Limb (tissue), 2 donors: ENCODE results near the gene ZNF462.
A peak's percentile ranks its signal among the peaks of the same experiment; 100 is the strongest.
"Not testable (repeated sequence)": the region's sequence is repeated elsewhere in the genome, so short reads cannot be mapped to it uniquely, and the experiment has no call there.

ENCODE experiments used
- DNase-seq, 2 donors: peaks; one replicate each; pipeline ENCODE4 v3.0.0-alpha.2; 2016; ENCODE audit errors: extremely low spot score in 2 of 2

The ZNF462 gene

GRCh38 chr9:106886111-106887046, 23.4 kb downstream of the ZNF462 start:
- no peak for DNase-seq

GRCh38 chr9:106887066-106887465, 24.1 kb downstream of the ZNF462 start:
- DNase-seq: no peak

- DNase-seq: no peak
Measured at GRCh38 chr9:106889061-106889590, 26.2 kb downstream of the ZNF462 start.

GRCh38 chr9:106890608-106891007, 27.6 kb downstream of the ZNF462 start:
- DNase-seq: no peak

- no peak for DNase-seq
Measured at GRCh38 chr9:106891286-106891685, 28.3 kb downstream of the ZNF462 start.

GRCh38 chr9:106892632-106893031, 29.7 kb downstream of the ZNF462 start:
- DNase-seq: peak in 1 of 2 donors; percentile 52

GRCh38 chr9:106893088-106893487, 30.1 kb downstream of the ZNF462 start:
- DNase-seq: no peak

GRCh38 chr9:106896695-106897094, 33.7 kb downstream of the ZNF462 start:
- DNase-seq: no peak

GRCh38 chr9:106897236-106897635, 34.3 kb downstream of the ZNF462 start:
- no peak for DNase-seq

- no peak for DNase-seq
Measured at GRCh38 chr9:106897751-106898150, 34.8 kb downstream of the ZNF462 start.

GRCh38 chr9:106900523-106900922, 37.6 kb downstream of the ZNF462 start:
- DNase-seq: not testable (repeated sequence)

GRCh38 chr9:106906129-106906528, 43.2 kb downstream of the ZNF462 start:
- no peak for DNase-seq

- no peak for DNase-seq
Measured at GRCh38 chr9:106911951-106912350, 49.0 kb downstream of the ZNF462 start.

GRCh38 chr9:106913276-106913675, 50.3 kb downstream of the ZNF462 start:
- DNase-seq: no peak

GRCh38 chr9:106915851-106916250, 52.9 kb downstream of the ZNF462 start:
- DNase-seq: no peak

GRCh38 chr9:106916466-106917235, 53.7 kb downstream of the ZNF462 start:
- DNase-seq: no peak

- DNase-seq: no peak
Measured at GRCh38 chr9:106918825-106919509, 56.0 kb downstream of the ZNF462 start.

GRCh38 chr9:106920091-106920490, 57.1 kb downstream of the ZNF462 start:
- no peak for DNase-seq

- no peak for DNase-seq
Measured at GRCh38 chr9:106920701-106921283, 57.8 kb downstream of the ZNF462 start.

GRCh38 chr9:106921341-106921899, 58.5 kb downstream of the ZNF462 start:
- peak in 1 of 2 donors; percentile 32 for DNase-seq

GRCh38 chr9:106922026-106922425, 59.1 kb downstream of the ZNF462 start:
- DNase-seq: no peak
